EL (cell line): Measurements from ENCODE around the gene MRTFA.
A peak's percentile ranks its signal among the peaks of the same experiment; 100 is the strongest.
"Not testable (repeated sequence)": the region's sequence is repeated elsewhere in the genome, so short reads cannot be mapped to it uniquely, and the experiment has no call there.

Experiments used
- DNase-seq: peaks from one replicate; pipeline ENCODE4 v3.0.0-alpha.2; 2016

MRTFA gene

GRCh38 chr22:40636380-40637182 is at the start of gene MRTFA:
MRTFA (minus strand) TSS chr22:40636719.
- peak; percentile 100 for DNase-seq

GRCh38 chr22:40685406-40685805 is 48.9 kb upstream of the MRTFA start:
- DNase-seq: no peak

GRCh38 chr22:40684728-40685127 is 48.2 kb upstream of the MRTFA start:
- DNase-seq: no peak

- DNase-seq: no peak
These were observed 44.9 kb upstream of the MRTFA start for GRCh38 chr22:40681451-40681850.

GRCh38 chr22:40680819-40681183 is 44.3 kb upstream of the MRTFA start:
- DNase-seq: no peak

GRCh38 chr22:40679964-40680818 is 43.7 kb upstream of the MRTFA start:
- DNase-seq: no peak

GRCh38 chr22:40679249-40679963 is 42.9 kb upstream of the MRTFA start, which contains the start of gene MCHR1:
MCHR1 (plus strand) TSS chr22:40679484; CDS start chr22:40679653, 169 bp downstream.
- DNase-seq: no peak

GRCh38 chr22:40678493-40679248 is 42.2 kb upstream of the MRTFA start:
- DNase-seq: no peak

GRCh38 chr22:40676644-40677043 is 40.1 kb upstream of the MRTFA start:
- no peak for DNase-seq

- not testable (repeated sequence) for DNase-seq
These were observed 39.6 kb upstream of the MRTFA start for GRCh38 chr22:40676166-40676565.

- DNase-seq: no peak
These were observed 37.8 kb upstream of the MRTFA start for GRCh38 chr22:40674274-40674673.

- no peak for DNase-seq
These were observed 36.5 kb upstream of the MRTFA start for GRCh38 chr22:40673017-40673416.

- no peak for DNase-seq
These were observed 35.4 kb upstream of the MRTFA start for GRCh38 chr22:40671796-40672360.

GRCh38 chr22:40671369-40671768 is 34.9 kb upstream of the MRTFA start:
- no peak for DNase-seq

- DNase-seq: no peak
These were observed 33.5 kb upstream of the MRTFA start for GRCh38 chr22:40670058-40670457.

- DNase-seq: peak; percentile 80
These were observed 32.3 kb upstream of the MRTFA start for GRCh38 chr22:40668611-40669411.

- DNase-seq: peak; percentile 57
These were observed 29.8 kb upstream of the MRTFA start for GRCh38 chr22:40666151-40666848.

GRCh38 chr22:40665312-40665711 is 28.8 kb upstream of the MRTFA start:
- DNase-seq: peak; percentile 30

GRCh38 chr22:40661671-40662070 is 25.2 kb upstream of the MRTFA start:
- DNase-seq: no peak

- DNase-seq: no peak
These were observed 24.2 kb upstream of the MRTFA start for GRCh38 chr22:40660730-40661129.

- no peak for DNase-seq
These were observed 22.6 kb upstream of the MRTFA start for GRCh38 chr22:40659166-40659565.
